Neural cell (in vitro differentiated cells): ENCODE measurements around the gene STK32B. TPM values are rescaled to one million over a fixed set of nuclear protein-coding genes. Genes with fewer than 3 reads are reported as not detected.

Experiments
- H2AFZ ChIP-seq: fragments of 200-600, 300-800 bp; sonication (generic), shearing (Covaris generic); 2 replicates; pipeline ENCODE4 v1.6.0; 2014; ENCODE audit warnings: low read depth, mild to moderate bottlenecking, antibody characterized with exemption, low read length, moderate library complexity
- H3F3A ChIP-seq: fragments of 200-600 bp; shearing (Covaris generic); 2 replicates; pipeline ENCODE4 v1.6.1; 2016; ENCODE audit warnings: mild to moderate bottlenecking, moderate library complexity, mixed read lengths, antibody characterized with exemption, low read length; ENCODE audit not compliant: insufficient read depth, poor library complexity, severe bottlenecking
- H3K27ac ChIP-seq: fragments of 200-600, 300-800 bp; sonication (generic), shearing (Covaris generic); 2 replicates; pipeline ENCODE4 v1.5.1; 2014; ENCODE audit warnings: mild to moderate bottlenecking, low read length, moderate library complexity
- H3K27me3 ChIP-seq: fragments of 300-800, 200-600 bp; sonication (generic), shearing (Covaris generic); 2 replicates; pipeline ENCODE4 v1.6.0; 2014; ENCODE audit warnings: mild to moderate bottlenecking, low read depth, low read length, moderate library complexity; ENCODE audit not compliant: insufficient read depth
- H3K36me3 ChIP-seq: fragments of 300-800, 200-600 bp; sonication (generic), shearing (Covaris generic); 2 replicates; pipeline ENCODE4 v1.5.1; 2014; ENCODE audit warnings: mild to moderate bottlenecking, antibody characterized with exemption, low read length, moderate library complexity; ENCODE audit not compliant: insufficient read depth
- H3K4me2 ChIP-seq: fragments of 300-800, 200-600 bp; sonication (generic), shearing (Covaris generic); 2 replicates; pipeline ENCODE4 v1.6.0; 2014; ENCODE audit warnings: mild to moderate bottlenecking, low read length
- H3K4me3 ChIP-seq: fragments of 300-800, 200-600 bp; sonication (generic), shearing (Covaris generic); 2 replicates; pipeline ENCODE4 v1.5.1; 2014; ENCODE audit warnings: mild to moderate bottlenecking, low read length, moderate library complexity
- H3K79me2 ChIP-seq: fragments of 200-600 bp; shearing (Covaris generic); replicated peaks from 2 replicates; pipeline ENCODE4 v1.6.0; 2014; ENCODE audit warnings: mild to moderate bottlenecking, low read length, moderate library complexity; ENCODE audit not compliant: insufficient read depth
- H3K9ac ChIP-seq: fragments of 300-800, 200-600 bp; sonication (generic), shearing (Covaris generic); 2 replicates; pipeline ENCODE4 v1.6.1; 2016; ENCODE audit warnings: mild to moderate bottlenecking, low read length, mixed read lengths
- H3K9me2 ChIP-seq: fragments of 200-600 bp; shearing (Covaris generic); 2 replicates; pipeline ENCODE4 v1.6.1; 2016; ENCODE audit warnings: mild to moderate bottlenecking, low read length, mixed read lengths; ENCODE audit not compliant: insufficient read depth
- H3K9me3 ChIP-seq: fragments of 200-600, 300-800 bp; sonication (generic), shearing (Covaris generic); 2 replicates; pipeline ENCODE4 v1.6.1; 2016; ENCODE audit warnings: mild to moderate bottlenecking, mixed run types, low read length, moderate library complexity, mixed read lengths
- H4K20me1 ChIP-seq: fragments of 200-600 bp; shearing (Covaris generic); 2 replicates; pipeline ENCODE4 v1.6.1; 2016; ENCODE audit warnings: mild to moderate bottlenecking, mixed run types; ENCODE audit not compliant: insufficient read depth
- CTCF ChIP-seq: fragments of 450-650 bp; IDR thresholded peaks from 2 replicates; pipeline ENCODE4 v1.5.1; 2014; ENCODE audit warnings: antibody characterized with exemption, mild to moderate bottlenecking, moderate library complexity; ENCODE audit not compliant: poor library complexity, severe bottlenecking
- EP300 ChIP-seq: fragments of 450-650 bp; conservative IDR thresholded peaks from 2 replicates; pipeline ENCODE4 v1.6.1; 2014; ENCODE audit warnings: antibody characterized with exemption, mild to moderate bottlenecking, moderate library complexity; ENCODE audit not compliant: poor library complexity, severe bottlenecking
- EZH2 ChIP-seq: fragments of 200-600, 300-800 bp; shearing (Covaris generic), sonication (generic); IDR thresholded peaks from 2 replicates; pipeline ENCODE4 v1.6.1; 2014; ENCODE audit warnings: antibody characterized with exemption, low read length, borderline replicate concordance, mild to moderate bottlenecking; ENCODE audit not compliant: insufficient read depth, poor library complexity, severe bottlenecking
- MXI1 ChIP-seq: fragments of 450-650 bp; conservative IDR thresholded peaks from 2 replicates; pipeline ENCODE4 v1.6.1; 2014; ENCODE audit warnings: antibody characterized with exemption, mild to moderate bottlenecking; ENCODE audit not compliant: poor library complexity, severe bottlenecking
- POLR2AphosphoS5 ChIP-seq: IDR thresholded peaks from 2 replicates; pipeline ENCODE4 v1.6.1; 2012
- RAD21 ChIP-seq: fragments of 450-650 bp; conservative IDR thresholded peaks from 2 replicates; pipeline ENCODE4 v1.6.1; 2014; ENCODE audit warnings: antibody characterized with exemption, mild to moderate bottlenecking, moderate library complexity
- SMC3 ChIP-seq: fragments of 450-650 bp; conservative IDR thresholded peaks from 2 replicates; pipeline ENCODE4 v1.6.1; 2014; ENCODE audit warnings: antibody characterized with exemption, mild to moderate bottlenecking, moderate library complexity; ENCODE audit not compliant: poor library complexity
- TAF1 ChIP-seq: IDR thresholded peaks from 2 replicates; pipeline ENCODE4 v1.6.1; 2012; ENCODE audit warnings: low read depth
- polyA plus RNA-seq: library from polyadenylated mRNA; depleted of rRNA; stranded (reverse); fragments of >200 nt; gene quantifications from 2 replicates; pipeline ENCODE4 v1.2.3, GENCODE V29; 2014
- TF ChIP-seq, protein P1 (sequence below): IDR thresholded peaks from 2 replicates; pipeline ENCODE4 v1.6.1; 2012; ENCODE audit warnings: borderline replicate concordance

The STK32B gene
- polyA plus RNA-seq, 1 donor from 2014 or later: 42.8 TPM

DNA sequence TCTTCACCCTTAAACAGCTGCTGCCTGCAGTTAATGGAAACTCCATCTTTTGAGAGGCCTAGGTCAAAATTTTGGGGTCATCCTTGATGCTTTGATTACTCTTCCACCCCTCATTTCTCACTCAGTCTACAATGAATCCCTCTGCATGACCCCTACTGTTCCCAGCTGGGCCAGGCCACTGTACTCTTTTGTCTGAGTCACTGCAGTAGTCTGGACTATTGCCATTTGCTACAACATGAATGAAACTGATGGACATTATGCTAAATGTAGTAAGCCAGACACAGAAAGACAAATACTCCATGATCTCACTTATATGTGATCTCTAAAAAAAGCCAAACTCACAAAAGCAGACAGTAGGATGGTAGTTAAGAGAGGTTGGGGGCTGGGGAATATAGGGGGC lies 28.3 kb downstream of the STK32B start:
- TF ChIP-seq RAD21 (no peak), POLR2AphosphoS5 (no peak), TAF1 (no peak), EZH2 (no peak), MXI1 (no peak)
- Histone ChIP-seq H3K4me2 (no peak overlapping the region), H3K9ac (no peak overlapping the region), H3K9me2 (no peaks in the 10 kb centered on the region), H3K79me2 (no peaks in the 10 kb centered on the region), H3K9me3 (no peaks in the 10 kb centered on the region), H3K27me3 (no peaks in the 10 kb centered on the region), H3K4me3 (no peak overlapping the region), H4K20me1 (no peaks in the 10 kb centered on the region), H3K27ac (no peak overlapping the region), H2AFZ (no peak overlapping the region), H3K36me3 (no peaks in the 10 kb centered on the region), H3F3A (no peaks in the 10 kb centered on the region)

GRCh38 chr4:5081441-5081999 lies 30.2 kb downstream of the STK32B start:
- no peaks in the 10 kb centered on the region for H3K9me3 ChIP-seq
- TF ChIP-seq CTCF: no peak
- TF ChIP-seq, protein P1, sequence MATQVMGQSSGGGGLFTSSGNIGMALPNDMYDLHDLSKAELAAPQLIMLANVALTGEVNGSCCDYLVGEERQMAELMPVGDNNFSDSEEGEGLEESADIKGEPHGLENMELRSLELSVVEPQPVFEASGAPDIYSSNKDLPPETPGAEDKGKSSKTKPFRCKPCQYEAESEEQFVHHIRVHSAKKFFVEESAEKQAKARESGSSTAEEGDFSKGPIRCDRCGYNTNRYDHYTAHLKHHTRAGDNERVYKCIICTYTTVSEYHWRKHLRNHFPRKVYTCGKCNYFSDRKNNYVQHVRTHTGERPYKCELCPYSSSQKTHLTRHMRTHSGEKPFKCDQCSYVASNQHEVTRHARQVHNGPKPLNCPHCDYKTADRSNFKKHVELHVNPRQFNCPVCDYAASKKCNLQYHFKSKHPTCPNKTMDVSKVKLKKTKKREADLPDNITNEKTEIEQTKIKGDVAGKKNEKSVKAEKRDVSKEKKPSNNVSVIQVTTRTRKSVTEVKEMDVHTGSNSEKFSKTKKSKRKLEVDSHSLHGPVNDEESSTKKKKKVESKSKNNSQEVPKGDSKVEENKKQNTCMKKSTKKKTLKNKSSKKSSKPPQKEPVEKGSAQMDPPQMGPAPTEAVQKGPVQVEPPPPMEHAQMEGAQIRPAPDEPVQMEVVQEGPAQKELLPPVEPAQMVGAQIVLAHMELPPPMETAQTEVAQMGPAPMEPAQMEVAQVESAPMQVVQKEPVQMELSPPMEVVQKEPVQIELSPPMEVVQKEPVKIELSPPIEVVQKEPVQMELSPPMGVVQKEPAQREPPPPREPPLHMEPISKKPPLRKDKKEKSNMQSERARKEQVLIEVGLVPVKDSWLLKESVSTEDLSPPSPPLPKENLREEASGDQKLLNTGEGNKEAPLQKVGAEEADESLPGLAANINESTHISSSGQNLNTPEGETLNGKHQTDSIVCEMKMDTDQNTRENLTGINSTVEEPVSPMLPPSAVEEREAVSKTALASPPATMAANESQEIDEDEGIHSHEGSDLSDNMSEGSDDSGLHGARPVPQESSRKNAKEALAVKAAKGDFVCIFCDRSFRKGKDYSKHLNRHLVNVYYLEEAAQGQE: no peak
- no peak for TF ChIP-seq RAD21
- TF ChIP-seq SMC3: no peak
- no peak for TF ChIP-seq MXI1
- no peak for TF ChIP-seq EZH2
- no peak for TF ChIP-seq POLR2AphosphoS5
- no peak for TF ChIP-seq TAF1
- TF ChIP-seq EP300: no peak
- no peak overlapping the region for H3K4me3 ChIP-seq
- no peak overlapping the region for H3K9ac ChIP-seq
- no peak overlapping the region for H2AFZ ChIP-seq
- no peaks in the 10 kb centered on the region for H4K20me1 ChIP-seq
- H3K27me3 ChIP-seq: no peaks in the 10 kb centered on the region
- no peaks in the 10 kb centered on the region for H3K36me3 ChIP-seq
- H3K27ac ChIP-seq: no peak overlapping the region
- no peaks in the 10 kb centered on the region for H3K79me2 ChIP-seq
- H3F3A ChIP-seq: no peaks in the 10 kb centered on the region
- H3K9me2 ChIP-seq: no peaks in the 10 kb centered on the region
- no peak overlapping the region for H3K4me2 ChIP-seq
